ENCODE results near the gene CROCC.
"Not testable (repeated sequence)": the region's sequence is repeated elsewhere in the genome, so short reads cannot be mapped to it uniquely, and the experiment has no call there.

Gene CROCC

GRCh38 chr1:16927256-16927655 is 5.5 kb downstream of the CROCC start:
- ChIA-PET POLR2A (no interaction called here), CTCF (no interaction called here)
- TF ChIP-seq CTCF (IDR thresholded peaks at IDR 0.05; ENCODE audit: control extremely low read depth, extremely low read depth, low read depth, missing control alignments) = no peak
- no peak for DNase-seq (ENCODE audit: extremely low spot score)

GRCh38 chr1:16927711-16928485 is 6.2 kb downstream of the CROCC start:
- POLR2A ChIA-PET = no interaction called here
- no peak for TF ChIP-seq CTCF (IDR thresholded peaks at IDR 0.05; ENCODE audit: control extremely low read depth, extremely low read depth, low read depth, missing control alignments)
- DNase-seq (ENCODE audit: extremely low spot score) = peak; percentile 53
- CTCF ChIA-PET = interaction anchor here (1.3 kb wide), 1 partner anchor 24 kb away, joined by 4 read pairs; no protein-coding TSS in a partner anchor

GRCh38 chr1:16929146-16930041 is 7.7 kb downstream of the CROCC start:
- DNase-seq (ENCODE audit: extremely low spot score); POLR2A ChIA-PET: not testable (repeated sequence)
- CTCF ChIA-PET = interaction anchor here (1.3 to 1.5 kb wide), 2 partner anchors 22 kb away, joined by 4 read pairs; no protein-coding TSS in a partner anchor

DNA sequence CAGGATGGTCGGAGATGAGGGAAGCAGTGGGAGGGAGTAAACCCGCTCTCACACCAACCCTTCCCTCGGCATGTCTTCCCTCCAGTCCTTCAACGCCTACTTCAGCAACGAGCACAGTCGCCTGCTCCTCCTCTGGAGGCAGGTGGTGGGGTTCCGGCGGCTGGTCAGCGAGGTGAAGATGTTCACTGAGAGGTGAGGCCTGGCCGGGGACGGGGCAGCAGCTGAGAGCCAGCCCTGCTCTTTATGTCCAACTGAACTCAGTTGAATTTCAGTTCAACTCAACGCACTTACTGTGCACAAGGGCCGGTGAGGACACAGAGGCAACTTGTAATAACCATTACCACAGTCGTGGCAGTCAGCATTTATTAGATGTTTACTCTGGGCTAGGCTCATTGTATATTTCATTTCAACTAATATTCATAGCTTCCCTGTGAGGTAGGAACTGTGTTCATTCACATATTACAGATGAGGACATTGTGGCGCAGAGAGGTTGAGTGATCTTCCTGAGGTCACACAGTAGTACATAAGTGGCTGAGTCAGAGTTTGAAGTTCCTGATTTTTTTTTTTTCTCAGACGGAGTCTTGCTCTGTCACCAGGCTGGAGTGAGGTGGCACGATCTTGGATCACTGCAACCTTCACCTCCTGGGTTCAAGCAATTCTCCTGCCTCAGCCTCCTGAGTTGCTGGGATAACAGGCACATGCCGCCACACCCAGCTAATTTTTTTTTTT is 9.6 kb downstream of the CROCC start:
- DNase-seq (ENCODE audit: extremely low spot score); POLR2A ChIA-PET; CTCF ChIA-PET: not testable (repeated sequence)

GRCh38 chr1:16933945-16934344 is 12.2 kb downstream of the CROCC start:
- DNase-seq (ENCODE audit: extremely low spot score); POLR2A ChIA-PET; CTCF ChIA-PET: not testable (repeated sequence)

- DNase-seq (ENCODE audit: extremely low spot score); POLR2A ChIA-PET: not testable (repeated sequence)
- CTCF ChIA-PET = interaction anchor here (1.6 kb wide), 1 partner anchor 16 kb away, joined by 5 read pairs; no protein-coding TSS in a partner anchor
These were observed 14.8 kb downstream of the CROCC start for GRCh38 chr1:16936580-16936979.

GRCh38 chr1:16938351-16939321 is 16.9 kb downstream of the CROCC start:
- POLR2A ChIA-PET = no interaction called here
- DNase-seq (ENCODE audit: extremely low spot score) = no peak
- CTCF ChIA-PET = interaction anchor here (1.2 to 1.3 kb wide), 2 partner anchors 8 to 318 kb away, joined by 3 read pairs; no protein-coding TSS in a partner anchor
- no peak for TF ChIP-seq CTCF (IDR thresholded peaks at IDR 0.05; ENCODE audit: control extremely low read depth, extremely low read depth, low read depth, missing control alignments)

DNA sequence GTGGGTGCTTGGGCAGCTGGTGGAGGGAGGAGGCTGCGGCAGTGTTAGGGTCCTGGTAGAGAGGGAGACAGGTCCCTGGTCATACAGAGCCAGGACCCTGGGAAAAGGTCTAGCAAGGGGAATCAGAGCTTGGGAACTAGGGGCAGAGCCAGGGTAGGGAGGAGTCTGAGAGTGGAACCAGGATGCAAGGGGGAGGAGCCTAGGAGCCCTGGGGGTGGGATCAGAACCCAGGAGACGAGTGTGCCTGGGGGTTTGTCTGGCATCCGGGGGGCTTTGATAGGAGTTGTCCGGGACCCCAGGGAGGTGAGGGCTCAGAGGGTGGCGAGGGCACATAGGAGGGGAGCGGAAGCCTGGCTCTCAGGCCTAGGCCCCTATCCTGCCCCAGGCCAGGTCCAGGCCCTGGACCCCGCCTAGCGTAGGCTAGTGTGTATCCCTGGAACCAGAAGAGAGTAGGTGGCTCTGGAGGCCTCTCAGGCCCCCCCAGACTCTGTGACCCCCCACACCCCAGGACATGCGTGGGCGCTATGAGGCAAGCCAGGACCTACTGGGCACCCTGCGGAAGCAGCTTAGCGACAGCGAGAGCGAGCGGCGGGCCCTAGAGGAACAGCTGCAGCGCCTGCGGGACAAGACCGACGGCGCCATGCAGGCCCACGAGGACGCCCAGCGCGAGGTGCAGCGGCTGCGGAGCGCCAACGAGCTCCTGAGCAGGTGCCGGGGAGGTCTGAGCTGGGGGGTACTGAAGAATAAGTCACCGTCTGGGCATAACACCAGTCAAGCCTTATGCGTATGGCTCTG is 17.9 kb downstream of the CROCC start:
- CTCF ChIA-PET; POLR2A ChIA-PET; DNase-seq (ENCODE audit: extremely low spot score): not testable (repeated sequence)

Measured in GM10248 (cell line).